CD4-positive, alpha-beta T cell treated with Interleukin-2 at 100 ng/mL for 4 hours (primary cell): Measurements from ENCODE around the gene FOXA1.
"Not testable (repeated sequence)": the region's sequence is repeated elsewhere in the genome, so short reads cannot be mapped to it uniquely, and the experiment has no call there.

Source experiments
- DNase-seq: peaks from one replicate; pipeline ENCODE4 v3.0.0-alpha.2; 2020; ENCODE audit warnings: low spot score

Gene FOXA1

DNA sequence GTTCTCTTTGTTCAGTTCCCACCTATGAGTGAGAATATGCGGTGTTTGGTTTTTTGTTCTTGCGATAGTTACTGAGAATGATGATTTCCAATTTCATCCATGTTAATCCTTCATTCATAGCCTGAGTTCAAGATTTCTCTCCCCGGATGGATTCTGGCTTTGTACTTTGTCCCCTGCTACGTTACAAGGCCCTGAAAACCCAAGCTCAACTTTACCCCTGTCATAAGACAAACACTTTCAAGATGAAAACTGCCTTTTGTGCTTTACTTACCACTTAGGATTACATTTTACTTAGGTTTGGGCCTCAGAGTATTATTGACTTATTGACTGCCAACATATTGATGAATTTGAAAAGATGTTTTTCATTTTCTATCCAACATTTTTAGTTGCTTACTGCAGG lies 36.3 kb downstream of the FOXA1 start:
- DNase-seq, result no peak

DNA sequence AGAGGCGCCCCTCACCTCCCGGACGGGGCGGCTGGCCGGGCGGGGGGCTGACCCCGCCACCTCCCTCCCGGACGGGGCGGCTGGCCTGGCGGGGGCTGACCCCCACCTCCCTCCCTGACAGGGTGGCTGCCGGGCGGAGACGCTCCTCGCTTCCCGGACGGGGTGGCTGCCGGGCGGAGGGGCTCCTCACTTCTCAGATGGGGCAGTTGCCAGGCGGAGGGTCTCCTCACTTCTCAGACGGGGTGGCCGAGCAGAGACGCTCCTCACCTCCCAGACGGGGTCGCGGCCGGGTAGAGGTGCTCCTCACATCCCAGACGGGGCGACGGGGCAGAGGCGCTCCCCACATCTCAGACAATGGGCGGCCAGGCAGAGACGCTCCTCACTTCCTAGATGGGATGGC lies 39.5 kb downstream of the FOXA1 start:
- DNase-seq, result not testable (repeated sequence)

DNA sequence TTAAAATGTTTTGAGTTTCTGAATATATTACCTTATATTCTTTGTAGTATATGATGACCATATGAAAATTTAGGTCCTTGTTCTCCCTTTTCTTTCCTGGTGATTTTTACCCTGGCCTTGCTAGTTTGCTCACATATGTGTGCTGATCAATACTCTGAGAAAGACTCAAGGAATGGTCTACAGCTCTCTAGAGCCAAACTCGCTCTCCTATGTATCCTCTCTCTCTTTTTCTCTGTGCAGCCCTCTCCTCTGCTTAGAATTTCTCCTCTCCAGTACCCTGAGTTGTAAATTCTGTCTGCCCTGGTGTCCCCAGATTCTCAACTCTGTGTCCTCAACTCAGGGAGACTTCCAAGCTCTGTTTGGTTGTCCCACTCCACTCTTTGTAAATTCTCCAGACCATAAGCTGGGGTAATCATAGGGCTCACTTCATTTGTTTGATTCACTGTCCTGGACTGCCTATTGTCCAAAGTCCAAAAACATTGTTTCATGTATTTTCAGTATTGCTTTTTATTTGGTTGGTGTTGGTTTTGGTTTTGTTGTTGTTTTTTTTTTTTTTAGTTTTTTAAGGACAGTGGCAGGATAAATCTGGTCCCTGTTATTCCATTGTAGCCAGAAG lies 41.0 kb downstream of the FOXA1 start:
- no peak for DNase-seq

DNA sequence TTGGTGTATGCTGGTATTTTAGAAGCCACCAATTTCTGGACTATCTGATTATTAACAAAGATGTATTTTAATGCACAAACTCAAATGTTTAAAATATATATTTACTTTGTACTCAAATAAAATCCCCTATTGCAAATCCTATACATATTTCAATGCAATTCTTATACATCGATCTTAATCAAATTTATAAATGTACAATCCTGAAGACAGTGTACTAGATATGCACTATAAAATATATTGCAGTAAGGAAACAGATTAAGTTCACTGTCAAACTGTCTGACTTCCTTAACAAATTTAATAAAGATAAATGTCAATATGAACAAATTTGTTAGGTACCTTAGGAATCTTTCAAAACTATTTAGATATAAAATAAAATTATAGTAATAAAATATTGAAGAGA lies 43.9 kb downstream of the FOXA1 start:
- DNase-seq, result no peak

DNA sequence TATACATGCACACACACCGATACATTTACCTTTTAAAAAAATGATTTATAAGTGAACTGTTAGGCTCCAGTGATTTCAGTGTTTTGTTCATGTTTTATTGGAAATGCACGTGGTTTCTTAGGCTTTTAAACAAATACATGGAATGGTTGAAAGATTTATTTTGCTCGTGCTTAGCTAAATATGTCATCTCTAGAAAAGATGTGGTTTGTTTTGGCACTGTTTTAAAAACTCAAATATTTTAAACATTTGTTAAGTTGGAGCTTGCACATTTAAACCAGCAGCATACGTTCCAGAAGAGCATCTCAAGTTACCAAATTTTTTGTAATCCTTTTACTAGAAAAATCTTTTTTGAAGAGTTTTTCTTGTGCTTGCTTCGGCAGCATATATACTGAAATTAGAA lies 44.5 kb downstream of the FOXA1 start:
- DNase-seq, result no peak

DNA sequence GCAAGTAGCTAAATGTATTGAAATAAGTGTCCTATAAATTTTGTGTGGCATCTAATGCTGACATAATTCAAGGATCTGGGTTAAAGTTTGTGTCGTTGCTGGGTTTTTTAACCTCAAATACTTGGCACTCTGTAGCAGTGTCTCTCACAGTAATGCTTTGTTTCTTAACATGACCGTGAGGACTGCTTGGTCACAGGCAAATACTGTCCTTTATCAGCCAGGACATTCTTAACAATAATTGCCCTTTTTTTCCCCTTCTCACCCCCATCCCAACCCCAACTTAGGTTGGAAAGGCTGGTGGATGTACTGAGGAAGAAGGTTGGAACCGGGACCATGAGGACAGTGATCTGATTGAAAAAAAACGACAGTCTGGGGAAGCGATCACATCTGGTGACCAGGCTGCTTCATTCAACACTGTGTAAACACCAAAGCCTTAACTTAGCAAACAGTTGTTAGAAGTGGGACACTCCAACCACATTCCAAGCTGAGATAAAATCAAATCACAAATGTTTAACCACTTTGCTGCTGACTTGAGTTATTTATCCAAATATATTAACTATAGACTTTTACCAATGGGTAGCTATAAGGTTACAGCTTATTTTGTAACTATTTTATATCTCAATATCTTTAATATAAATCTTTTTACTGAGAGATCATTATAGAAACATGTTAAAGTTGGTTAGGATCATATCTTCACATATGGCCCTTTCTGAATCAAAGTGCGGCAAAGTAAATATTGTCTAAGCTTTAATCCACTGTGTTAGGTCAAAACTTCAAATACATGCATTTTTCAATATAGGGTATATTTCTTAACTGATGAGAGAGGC lies 48.2 kb downstream of the FOXA1 start:
- DNase-seq, result no peak

DNA sequence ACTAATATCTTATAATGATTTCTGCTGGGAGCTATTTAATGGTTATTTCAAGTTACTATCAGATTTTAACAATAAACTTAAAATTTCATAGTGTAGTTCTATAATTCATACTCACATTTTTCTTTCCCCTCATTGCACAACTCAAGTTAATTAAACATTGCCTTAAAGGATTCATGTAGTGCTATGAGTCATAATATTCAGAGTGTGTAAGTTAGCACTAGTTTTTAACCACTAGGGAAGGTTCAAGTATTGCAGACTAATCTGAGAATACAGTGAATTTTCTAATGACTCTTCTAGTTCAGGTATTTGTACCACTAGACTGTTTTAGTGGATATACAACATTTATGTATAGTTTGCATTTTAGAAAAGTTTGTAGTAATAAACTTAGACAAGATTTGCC lies 49.9 kb downstream of the FOXA1 start:
- DNase-seq, result no peak

DNA sequence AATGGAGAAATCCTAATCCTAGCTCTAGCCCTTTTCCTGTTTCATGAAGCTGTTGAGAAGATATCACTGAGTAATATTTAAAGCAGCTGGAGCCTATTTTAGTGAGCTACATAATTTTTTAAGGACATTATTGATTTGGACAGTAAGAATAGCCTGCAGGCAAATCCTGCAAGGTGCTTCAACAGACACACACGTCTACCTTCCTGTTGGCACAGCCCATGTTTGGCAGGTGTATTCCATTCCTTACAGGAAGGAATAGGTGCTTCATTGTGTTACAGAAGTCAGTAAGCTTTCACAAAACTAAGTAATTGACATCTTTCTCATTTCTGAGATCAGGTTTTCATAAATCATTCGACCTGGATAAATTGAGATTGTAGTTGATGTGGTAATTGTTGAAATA lies 50.6 kb downstream of the FOXA1 start:
- no peak for DNase-seq

DNA sequence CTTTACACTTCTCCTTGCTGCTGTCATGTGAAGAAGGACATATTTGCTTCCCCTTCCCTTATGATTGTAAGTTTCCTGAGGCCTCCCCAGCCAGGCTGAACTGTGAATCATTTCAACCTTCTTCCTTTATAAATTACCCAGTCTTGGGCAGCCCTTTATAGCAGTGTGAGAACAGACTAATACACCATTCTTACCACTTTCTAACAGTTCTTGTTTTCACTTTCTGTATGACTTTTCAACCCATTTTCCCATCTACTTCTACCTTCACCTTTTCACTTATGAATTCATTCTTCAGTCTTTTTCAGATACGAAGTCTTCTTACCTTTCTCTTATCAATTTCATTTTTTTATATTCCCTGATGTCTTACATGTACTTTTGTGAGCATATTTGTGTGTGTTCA lies 55.1 kb downstream of the FOXA1 start:
- no peak for DNase-seq
